Activated CD4-positive, alpha-beta T cell treated with anti-CD3 and anti-CD28 coated beads for 1 hour (primary cell): ENCODE measurements around the gene ABCG2.

Experiments used
- DNase-seq: peaks from one replicate; pipeline ENCODE4 v3.0.0-alpha.2; 2020

The ABCG2 gene

DNA sequence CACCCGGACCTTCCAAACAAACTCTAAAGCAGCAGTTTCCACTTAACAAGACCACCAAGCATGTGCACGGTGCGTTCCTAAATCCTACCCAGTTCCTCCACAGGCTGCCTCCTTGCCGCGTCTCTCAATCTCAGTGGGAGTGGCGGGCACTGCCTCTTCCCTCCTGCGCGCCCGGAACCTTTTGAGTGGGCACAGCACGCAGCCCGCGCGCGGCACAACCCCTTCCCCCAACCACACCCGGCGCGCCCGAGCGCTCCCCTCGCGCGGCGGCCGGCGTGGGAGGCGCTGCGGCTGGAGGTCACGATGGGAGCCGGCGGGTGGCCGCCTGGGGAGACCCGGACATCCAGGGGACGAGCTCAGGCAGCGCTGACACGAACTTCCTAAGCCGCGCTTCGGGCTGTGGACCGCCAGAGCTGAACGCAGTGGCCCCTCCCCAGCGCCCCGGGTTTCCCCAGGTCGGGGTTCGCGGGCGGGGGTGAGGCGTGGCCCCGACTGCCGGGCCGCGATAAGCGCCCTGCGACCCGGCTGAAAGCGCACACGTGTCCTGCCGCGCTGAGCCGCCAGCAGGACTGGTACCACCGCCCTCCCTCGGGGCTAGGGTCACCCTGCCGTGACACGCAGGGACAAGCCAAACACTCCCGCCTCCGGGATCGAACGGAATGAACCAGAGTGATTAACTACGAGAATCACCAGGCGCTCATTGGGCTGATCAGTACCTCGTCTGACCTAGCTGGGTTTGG is at the start of gene ABCG2:
Gene ABCG2 (minus strand): TSS at position 151 of the 740 bp plus-strand sequence. CDS start 18,644 bp downstream, outside the sequence.
- no peak for DNase-seq

DNA sequence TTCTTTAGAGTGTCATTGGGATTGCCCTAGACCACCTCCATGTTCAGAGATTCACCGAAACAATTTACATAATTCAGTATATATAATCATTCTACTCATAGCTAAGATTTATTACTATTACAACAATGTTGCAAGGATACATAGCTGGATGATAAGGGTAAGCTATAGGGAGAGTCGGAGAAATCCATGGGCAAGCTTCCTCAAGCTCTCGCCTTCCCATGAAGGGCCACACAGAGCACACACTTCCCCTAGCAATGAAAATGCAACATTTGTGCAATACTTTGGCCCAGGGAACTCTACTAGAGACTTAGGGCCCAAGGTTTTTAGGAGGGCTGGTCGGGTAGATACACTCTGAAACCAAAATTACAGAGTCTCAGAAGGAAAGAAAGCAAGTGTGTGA is 49.7 kb upstream of the ABCG2 start:
- DNase-seq: no peak

DNA sequence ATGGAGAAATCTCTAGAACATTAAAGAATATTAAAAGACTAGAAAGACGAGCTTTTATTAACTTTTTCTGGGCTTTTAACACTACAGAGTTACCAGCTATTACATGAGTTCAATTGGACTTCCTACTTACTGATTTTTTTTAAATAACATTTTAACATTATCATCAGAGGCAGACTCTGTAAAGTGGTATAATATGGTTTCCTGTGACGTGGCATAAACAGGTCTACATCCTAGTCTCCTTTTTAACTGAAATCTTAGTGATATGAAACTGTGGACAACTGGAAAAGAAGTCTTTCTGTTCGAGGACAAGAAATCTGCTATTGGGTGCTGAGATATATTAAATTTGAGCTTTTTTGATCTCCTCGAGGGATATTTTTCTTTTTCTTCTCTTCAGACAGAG is 48.7 kb upstream of the ABCG2 start:
- DNase-seq: no peak

DNA sequence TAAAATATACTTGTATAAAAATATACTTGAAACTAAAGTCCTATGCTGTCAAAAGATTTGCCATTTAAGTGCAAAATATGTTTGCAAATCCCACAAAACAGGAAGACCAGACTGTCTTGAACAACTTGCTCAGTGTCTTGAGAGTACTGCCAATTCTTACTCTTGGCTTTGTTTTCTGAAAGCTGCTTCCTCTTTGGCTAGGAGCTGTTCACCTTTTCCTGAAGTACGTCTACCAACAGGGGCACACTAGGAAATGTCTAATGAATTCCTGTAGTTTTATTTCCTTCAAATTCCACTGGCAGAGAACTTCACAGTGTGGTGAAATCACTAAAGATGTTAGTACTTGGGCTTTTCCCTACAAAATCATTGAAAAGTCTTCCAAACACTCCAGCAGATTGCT is 46.4 kb upstream of the ABCG2 start:
- no peak for DNase-seq

DNA sequence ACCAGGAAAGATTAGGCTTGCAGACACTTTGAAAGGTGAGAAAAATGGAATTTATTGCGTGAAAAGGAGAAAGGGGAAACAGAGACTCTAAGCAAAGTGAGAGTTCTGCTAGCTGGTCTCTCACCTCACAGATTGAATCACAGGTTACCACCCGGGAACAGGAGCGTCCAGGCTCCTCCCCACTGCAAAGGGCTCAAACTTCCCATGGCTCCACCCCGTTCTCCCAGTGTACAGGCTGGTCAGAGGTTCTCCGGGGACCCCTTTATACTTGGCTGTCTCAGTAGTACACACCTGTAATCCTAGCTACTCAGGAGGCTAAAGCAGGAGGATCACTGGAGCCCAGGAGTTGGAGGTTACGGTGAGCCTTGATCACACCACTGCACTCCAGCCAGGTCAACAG is 44.0 kb upstream of the ABCG2 start:
- no peak for DNase-seq

DNA sequence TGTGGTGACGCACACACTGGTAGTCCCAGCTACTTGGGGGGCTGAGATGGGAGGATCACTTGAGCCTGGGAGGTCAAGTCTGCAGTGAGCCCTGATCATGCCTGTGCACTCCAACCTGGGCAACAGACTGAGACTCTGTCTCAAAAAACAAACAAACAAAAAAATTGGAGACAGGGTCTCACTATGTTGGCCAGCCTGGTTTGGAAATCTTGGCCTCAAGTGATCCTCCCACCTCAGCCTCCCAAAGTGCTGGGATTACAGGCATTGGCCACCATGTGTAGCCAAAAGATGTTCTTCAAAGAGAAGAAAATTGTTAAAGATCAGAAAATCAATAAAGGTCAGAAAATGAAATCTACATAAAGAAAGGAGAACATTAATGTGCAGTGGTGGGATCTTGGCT is 41.7 kb upstream of the ABCG2 start:
- no peak for DNase-seq

DNA sequence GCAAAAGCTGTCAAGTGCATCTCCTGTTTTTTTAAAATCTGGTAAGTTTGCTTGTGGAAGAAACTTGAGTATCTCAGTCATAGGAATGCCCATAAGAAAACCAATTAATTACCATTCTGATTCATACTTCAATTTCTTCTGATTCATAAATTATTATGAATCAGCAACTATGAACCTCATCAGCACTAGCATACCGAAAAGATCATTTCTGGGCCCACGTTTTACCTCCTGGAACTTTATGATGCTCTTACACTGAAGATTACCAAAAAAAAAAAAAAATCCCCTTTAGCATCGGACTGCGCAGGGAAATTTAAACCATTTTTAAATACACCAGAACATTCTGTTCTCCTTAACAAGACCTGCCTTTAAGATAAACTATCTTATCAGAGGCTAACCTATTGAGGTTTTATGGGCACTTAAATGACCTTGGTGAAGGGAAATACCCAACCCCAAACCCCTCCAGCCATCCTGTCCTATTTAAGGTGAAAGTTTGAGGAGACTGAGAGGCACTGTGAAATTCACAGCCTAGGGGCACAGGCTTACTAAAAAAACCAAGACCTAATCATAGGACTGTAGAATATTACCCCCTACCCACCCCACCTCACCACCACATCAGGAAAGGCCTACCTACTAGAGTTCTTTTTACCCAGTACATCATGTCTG is 38.2 kb upstream of the ABCG2 start:
- DNase-seq: no peak

DNA sequence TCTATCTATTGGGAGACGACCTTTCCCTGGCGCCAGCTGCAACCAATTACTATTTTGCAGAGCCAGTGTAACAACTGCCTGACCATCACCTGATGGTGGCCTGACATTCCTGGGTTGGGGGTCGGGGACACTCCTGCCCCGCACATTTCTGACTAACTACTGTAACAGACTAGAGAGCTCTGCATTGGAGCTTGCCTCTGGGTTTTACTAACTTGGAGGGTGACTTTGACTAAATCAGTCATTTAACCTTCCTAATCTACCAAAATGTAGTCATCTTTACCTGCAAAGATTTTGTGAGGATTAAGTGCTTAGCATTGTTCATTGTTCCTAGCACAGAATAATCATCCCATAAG is 37.5 kb upstream of the ABCG2 start:
- DNase-seq: no peak

DNA sequence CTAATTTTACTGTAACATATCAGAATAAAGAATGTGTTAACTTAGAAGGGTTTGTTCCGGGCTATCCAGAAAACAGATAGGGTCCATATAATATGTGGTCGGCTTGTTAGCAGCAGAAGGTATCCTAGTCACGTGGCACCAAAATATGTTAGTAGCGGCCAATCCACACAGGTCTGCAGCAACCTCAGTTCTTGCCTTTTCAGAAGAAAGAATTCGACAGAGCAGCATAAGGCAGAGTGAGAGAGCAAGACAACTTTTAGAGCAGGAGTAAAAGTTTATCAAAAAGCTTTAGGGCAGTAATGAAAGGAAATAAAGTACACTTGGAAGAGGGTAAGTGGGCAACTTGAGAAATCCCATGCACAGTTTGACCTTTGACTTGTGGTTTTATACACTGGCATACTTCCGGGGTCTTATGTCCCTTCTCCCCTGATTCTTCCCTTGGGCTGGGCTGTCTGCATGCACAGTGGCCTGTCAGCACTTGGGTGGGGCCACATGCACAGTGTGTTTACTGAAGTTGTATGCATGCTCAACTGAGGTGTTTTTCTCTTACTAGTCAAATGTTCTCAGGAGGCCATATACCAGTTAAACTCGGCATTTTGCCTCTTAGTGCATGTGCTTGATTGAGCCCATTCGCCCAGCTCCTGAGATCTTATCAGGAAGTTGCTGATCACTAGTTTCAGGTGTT is 37.0 kb upstream of the ABCG2 start:
- DNase-seq: no peak

DNA sequence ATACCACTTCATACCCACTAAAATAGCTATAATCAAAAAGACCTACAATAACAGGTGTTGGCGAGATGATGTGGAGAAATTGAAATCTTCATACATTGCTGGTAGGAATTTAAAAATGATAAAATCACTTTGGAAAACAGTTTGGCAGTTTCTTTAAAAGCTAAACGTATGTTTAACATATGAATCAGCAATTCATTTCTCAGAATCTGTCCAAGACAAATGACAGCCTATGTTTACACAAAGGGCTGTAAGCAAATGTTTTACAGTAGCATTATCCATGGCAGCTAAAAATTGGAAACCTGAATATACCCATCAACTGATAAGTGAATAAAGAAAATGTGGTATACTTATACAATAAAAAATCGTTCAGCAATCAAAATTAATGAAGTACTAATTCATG is 33.0 kb upstream of the ABCG2 start:
- DNase-seq: no peak

DNA sequence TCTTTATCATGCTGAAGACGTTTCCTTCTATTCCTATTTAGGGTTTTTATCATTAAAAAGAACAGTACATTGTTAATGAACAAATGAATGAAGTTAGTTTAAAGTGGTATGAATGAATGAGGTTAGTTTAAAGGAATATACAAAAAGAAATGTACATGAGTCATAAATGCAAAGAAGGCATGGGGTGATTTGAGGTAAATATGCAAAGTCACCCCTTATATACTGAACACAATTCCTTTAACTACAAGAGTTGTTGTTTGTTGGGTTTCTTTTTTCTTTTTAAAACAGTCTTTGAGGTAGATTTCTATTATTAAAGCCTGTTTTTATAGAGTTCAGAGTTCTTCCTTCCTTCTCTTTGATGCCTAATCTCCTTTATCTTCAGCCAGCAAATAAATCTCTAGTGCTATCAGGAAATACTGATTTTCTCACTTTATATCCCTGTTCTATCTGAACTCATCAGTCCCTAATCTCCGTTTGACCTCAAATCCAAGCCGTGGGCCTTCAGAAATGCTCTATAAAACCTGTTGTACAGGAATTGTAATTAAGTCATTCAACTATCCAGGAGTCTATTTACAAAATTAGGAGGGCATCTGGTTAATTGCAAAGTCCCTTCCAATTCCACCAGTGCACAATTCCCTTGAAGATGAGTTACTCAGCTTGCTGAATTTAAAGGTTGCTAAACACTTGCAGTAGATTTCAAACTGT is 31.6 kb upstream of the ABCG2 start:
- no peak for DNase-seq

DNA sequence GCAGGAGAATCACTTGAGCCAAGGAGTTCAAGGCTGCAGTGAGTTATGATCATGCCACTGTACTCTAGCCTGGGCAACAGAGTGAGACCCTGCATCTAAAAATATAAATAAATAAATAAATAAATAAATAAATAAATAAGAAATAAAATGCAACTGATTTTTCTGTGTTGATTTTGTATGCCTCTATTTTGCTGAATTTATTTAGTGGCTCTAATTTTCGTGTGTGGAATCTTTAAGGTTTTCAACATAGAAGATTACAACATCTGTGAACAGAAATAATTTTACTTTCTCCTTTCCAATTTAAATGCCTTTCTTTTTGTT is 30.9 kb upstream of the ABCG2 start:
- DNase-seq: no peak

DNA sequence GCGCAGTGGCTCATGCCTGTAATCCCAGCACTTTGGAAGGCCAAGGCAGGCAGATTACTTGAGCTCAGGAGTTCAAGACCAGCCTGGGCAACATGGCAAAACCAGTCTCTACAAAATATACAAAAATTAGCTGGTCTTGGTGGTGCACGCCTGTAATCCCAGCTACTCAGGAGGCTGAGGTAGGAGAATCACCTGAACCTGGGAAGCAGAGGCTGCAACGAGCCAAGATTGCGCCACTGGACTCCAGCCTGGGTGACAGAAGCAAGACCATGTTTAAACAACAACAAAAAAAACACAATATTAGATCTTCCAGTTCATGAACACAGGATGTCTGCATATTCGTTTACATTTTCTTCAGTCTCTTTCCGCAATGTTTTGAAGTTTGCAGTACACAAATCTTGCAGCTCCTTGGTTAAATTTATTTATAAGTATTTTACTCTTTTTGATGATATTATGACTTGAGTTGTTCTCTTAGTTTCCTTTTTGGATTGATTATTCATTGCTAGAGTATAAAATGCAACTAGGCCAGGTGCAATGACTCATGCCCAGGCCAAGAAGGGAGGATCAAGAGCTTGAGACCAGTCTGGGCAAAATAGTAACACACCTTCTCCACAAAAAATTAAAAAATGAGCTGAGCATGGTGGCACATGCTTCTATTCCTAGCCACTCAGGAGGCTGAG is 30.4 kb upstream of the ABCG2 start:
- DNase-seq: no peak

DNA sequence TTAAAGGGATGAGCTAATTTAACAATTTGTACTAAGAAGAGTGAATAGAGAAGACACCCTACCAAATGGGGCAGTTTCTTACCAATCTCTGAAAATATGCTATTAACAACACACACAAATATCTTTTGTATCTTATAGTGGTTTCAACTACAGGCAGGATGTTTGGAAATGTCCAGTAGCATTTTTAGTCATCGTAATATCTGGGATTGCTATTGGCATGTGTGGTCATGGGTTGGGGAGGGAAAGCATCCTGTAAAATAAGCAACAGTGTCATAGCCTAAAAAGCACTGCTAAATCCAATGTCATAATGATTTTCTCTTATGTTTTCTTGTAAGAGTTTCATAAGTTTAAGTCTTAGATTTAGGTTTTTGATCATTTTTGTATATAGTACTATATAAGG is 29.3 kb upstream of the ABCG2 start:
- DNase-seq: no peak

DNA sequence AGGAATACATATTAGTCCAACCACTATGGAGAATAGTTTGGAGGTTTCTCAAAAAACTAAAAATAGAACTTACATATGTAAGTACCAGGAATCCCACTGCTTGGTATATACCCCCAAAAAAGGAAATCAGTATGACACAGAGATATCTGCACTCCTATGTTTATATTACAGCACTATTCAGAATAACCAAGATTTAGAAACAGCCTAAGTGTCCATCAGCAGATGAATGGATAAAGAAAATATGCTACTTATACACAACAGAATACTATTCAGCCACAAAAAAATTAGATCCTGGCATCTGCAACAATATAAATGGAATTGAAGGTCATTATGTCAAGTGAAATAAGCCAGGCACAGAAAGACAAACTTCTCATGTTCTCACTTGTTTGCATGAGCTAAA is 27.5 kb upstream of the ABCG2 start:
- no peak for DNase-seq

DNA sequence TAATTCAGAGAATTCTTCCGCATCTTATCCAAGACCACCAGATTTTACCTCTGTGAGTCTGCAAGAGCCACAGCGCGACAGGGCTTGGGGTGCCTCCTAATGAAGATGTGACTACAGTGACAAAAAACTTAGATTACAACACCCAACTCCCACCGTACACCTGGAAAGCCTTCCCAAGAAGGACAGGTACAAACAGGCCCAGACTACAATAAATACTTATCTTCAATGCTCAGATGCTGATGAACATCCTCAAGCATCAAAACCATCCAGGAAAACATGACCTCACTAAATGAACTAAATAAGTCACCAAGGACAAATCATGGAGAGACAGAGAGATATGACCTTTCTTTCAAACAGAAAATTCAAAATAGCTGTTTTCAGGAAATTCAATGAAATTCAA is 20.8 kb upstream of the ABCG2 start:
- no peak for DNase-seq

DNA sequence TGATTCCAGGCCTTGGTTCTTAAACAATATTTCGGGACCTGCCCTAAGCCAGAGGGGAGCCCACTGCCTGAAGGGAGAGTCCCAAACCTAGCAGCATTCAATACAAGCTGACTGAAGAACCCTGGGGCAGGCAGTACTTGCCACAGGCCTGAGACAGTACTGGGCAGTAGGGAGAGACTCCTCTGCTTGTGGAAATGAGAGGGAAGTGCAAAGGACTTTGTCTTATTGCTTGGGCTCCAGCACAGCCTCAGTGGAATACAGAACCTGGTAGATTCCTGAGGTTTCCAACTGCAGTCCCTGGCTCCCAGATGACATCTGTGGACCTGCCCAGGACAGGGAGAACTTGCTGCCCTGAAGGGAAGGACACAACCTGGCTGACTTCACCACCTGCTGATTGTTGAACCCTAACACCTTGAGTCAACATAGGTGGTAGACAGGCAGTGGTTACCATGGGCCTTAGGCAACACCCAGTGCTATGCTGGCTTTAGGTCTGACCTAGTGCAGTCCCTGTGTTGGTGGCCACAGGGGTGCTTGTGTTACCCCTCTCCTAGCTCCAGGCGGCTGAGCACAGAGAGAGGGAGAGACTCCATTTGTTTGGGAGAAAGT is 20.3 kb upstream of the ABCG2 start:
- DNase-seq: no peak

DNA sequence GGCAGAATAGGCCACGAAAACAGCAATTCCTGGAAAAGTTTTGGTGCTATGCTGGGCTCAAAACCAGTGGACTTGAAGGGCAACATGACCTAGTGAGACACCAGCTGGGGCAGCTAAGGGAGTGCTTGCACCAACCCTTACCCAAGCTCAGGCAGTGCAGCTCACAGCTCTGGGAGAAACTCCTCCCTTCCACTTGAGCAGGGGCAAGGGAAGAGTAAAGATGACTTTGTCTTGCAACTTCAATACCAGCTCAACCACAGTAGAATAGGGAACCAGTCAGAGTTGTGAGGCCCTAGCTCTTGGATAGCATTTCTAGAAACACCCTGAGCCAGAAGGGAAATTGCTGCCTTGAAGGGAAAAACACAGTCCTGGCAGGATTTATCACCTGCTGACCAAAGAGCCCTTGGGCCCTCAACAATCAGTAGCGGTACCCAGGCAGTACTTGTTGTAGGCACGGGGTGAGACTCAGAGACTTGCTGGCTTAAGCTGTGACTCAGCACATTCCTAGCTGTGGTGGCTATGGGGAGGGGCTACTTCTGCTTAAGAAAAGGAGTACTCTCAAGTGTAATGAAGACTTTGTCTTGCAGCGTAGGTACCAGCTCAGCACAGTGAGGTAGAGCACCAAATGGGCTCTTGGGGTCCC is 19.7 kb upstream of the ABCG2 start:
- DNase-seq: no peak

DNA sequence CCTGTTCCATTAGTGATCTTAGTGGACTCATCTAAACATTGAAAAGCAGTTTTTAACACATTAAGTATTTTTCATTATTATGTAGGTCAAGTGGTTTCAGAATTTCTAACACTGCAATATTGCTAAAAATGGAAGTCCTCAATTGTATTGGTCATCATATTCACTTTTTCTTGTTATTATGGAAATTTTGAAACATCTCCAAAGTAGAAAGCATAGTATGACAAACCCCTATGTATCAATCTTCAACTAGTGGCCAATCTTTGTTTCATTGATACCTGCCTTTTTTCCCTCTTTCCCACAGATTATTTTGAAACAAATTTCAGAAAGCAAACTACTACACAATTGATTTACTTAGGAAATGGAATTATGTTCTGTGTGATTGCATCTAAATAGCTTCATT is 14.5 kb upstream of the ABCG2 start:
- no peak for DNase-seq

DNA sequence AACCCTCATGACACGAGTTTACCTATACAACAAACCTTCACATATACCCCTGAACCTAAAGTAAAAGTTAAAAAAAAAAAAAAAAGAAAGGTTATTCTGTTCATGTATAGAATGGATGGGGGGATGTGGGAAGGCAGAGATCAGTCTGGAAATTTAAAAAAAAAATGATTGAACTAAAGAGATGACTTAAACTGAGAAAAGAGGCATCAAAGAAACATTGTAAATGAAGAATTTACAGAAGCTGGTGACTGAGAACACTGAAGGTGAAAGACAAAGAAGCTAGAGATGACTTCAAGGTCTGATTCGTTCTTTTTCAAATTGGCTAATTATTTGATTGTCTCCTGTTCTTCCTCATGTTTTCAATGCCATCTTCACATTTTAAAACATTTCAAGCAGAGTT is 12.8 kb upstream of the ABCG2 start:
- no peak for DNase-seq

DNA sequence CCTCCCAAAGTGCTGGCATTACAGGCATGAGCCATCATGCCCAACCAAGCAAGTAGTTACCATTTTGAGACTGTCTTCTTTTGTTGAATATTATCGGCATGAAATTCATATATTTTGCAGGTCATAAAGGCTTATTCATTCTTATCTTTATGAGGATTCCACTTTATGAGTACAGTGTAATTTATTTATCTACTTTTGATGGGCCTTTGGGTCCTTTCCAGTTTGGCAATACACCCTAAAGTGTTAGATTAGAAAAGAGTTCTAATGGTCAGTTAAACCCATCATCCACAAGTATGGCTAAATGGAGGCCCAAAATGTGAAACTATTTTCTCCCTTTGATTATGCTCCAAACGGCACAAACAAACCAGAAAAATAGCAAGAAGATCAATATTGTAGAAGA is 10.9 kb upstream of the ABCG2 start:
- DNase-seq: no peak

DNA sequence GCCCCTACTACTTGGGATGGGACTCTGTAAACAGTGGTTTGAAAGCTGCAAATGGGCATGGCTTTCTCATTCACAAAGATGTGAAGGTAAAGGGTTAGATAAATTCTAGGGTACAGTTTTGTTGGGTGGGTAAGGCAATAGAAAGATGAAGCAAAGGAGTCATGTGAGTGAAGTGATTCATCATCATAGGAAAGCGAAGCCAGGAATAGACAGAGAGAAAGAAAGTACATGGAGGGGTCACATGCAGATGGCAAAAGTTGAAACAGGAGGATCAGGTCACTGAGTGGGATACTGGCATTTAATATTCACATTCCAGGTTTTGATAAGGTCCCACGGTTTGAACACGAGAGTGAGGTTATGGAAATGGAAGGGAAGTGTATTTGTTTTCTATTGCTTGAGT is 8.2 kb upstream of the ABCG2 start:
- no peak for DNase-seq
